PC-9 (cell line): Measurements from ENCODE around the gene SPATA31A1.
"Not testable (repeated sequence)": the region's sequence is repeated elsewhere in the genome, so short reads cannot be mapped to it uniquely, and the experiment has no call there.

Experiments
- CTCF ChIP-seq: fragments of 200-600 bp; sonication (generic); conservative IDR thresholded peaks from 2 replicates; pipeline ENCODE4 v1.6.1; 2017; ENCODE audit warnings: mixed run types, antibody characterized with exemption, mild to moderate bottlenecking, moderate library complexity
- EZH2 ChIP-seq: fragments of 200-600 bp; sonication (generic); IDR thresholded peaks from 2 replicates; pipeline ENCODE4 v1.8.0; 2017; ENCODE audit warnings: antibody characterized with exemption, low read depth

DNA sequence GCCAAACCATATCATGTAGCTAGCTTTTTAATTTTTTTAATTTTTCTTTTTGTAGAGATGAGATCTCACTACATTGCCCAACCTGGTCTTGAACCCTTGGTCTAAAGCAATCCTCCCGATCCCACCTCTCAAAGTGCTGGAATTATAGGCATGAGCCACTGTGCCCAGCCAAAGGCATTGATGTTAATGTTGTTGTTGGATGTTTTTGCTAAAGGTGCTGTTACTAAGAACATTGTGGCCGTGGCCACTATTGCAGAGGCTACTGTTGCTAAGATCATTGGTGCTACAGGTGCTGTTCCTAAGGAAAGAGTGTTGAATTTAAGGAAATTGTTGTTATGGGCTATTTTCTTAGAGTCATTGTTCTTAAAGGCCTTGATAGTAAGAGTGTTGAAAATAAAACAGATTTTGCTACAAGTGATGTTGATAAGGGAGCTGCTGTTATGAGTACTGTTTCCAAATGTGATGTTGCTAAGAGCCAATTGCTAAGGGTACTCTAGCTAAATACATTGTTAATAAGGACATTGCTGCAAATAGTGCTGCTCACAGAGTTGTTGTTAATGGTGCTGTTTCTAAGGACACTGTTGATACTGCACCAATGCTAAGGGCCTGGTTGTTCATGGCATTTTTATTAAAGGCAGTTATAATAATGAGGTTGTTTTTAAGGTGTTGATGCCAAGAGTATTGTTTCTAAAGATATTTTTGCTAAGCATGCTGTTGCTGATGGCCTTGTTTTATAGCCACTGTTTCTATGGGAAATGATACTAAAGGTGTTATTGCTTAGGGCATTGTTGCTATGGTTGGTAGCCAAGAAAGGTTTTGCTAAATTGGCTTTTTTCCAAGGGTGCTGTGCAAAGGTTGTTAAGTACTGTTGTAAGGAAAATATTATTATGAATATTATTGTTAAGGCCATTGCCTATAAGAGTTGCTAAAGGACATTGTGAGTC is 52.1 kb downstream of the SPATA31A1 start:
- TF ChIP-seq CTCF, EZH2: not testable (repeated sequence)
